BE2C (cell line): Measurements from ENCODE around the gene NPTN.

Experiments
- DNase-seq: peaks from one replicate; pipeline ENCODE4 v3.0.0-alpha.2; 2020
- H3K27me3 ChIP-seq: fragments of 250-450 bp; sonication (Bioruptor Pico); 2 replicates; pipeline ENCODE4 v1.5.1; 2020; ENCODE audit warnings: mild to moderate bottlenecking
- H3K36me3 ChIP-seq: fragments of 250-450 bp; sonication (Bioruptor Pico); 2 replicates; pipeline ENCODE4 v1.5.1; 2020; ENCODE audit warnings: mild to moderate bottlenecking
- H3K4me1 ChIP-seq: fragments of 250-450 bp; sonication (Bioruptor Pico); 2 replicates; pipeline ENCODE4 v1.5.1; 2020
- H3K4me3 ChIP-seq: 2 replicates; pipeline ENCODE4 v1.5.1; 2011; ENCODE audit warnings: low read depth, low read length
- H3K9me3 ChIP-seq: fragments of 250-450 bp; sonication (Bioruptor Pico); 2 replicates; pipeline ENCODE4 v1.5.1; 2020
- TF ChIP-seq, protein P1 (sequence below): IDR thresholded peaks from 2 replicates; pipeline ENCODE4 v1.5.1; 2012; ENCODE audit warnings: mild to moderate bottlenecking, low read depth, low read length

Gene NPTN

DNA sequence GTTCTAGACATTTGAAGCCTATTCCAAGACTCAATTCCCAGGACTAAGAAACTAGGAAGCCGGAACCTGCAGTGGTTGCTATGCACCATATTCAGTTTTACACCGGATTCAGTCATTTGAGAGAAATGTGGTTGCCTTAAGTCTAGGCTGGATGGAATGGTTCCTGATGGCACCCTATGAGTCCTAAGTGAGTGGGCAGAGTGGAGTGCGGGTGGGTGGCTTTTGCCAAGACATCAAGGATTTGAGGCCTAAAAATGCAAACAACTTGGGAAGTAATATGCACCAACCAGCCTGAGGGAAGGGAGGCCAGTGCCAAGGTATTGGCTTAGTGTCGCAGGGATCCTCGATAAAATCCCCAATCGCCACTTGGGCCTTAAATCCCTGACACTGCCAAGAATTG lies 46.8 kb upstream of the NPTN start:
- TF ChIP-seq, protein P1, sequence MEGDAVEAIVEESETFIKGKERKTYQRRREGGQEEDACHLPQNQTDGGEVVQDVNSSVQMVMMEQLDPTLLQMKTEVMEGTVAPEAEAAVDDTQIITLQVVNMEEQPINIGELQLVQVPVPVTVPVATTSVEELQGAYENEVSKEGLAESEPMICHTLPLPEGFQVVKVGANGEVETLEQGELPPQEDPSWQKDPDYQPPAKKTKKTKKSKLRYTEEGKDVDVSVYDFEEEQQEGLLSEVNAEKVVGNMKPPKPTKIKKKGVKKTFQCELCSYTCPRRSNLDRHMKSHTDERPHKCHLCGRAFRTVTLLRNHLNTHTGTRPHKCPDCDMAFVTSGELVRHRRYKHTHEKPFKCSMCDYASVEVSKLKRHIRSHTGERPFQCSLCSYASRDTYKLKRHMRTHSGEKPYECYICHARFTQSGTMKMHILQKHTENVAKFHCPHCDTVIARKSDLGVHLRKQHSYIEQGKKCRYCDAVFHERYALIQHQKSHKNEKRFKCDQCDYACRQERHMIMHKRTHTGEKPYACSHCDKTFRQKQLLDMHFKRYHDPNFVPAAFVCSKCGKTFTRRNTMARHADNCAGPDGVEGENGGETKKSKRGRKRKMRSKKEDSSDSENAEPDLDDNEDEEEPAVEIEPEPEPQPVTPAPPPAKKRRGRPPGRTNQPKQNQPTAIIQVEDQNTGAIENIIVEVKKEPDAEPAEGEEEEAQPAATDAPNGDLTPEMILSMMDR = no peak
- no peak overlapping the region for H3K4me3 ChIP-seq
- peaks cover 3% of the 10 kb centered on the region; the same call in 1 of the 2 replicates for H3K27me3 ChIP-seq
- no peak for DNase-seq
- H3K4me1 ChIP-seq = peaks cover 6% of the 10 kb centered on the region
- H3K36me3 ChIP-seq = no peaks in the 10 kb centered on the region
- H3K9me3 ChIP-seq = no peaks in the 10 kb centered on the region

DNA sequence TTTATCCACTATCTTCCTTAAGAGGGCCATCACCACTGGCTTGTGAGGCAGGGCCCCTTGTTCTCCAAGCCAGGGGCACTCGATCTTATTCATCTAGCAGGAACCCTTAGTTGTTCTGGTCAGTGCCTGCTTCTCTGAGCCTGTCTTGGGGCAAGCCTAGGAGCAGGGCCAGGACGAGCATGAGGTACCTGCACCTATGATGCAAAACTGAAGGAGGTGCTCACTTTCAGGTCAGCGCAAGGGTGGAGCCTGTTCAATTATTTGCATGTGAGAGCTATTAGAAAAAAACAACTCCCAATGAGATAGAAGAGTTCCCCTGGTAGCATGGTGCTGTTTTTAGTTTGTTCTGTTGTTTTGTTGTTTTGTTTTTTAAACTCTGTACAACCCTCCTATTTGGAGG lies 46.0 kb upstream of the NPTN start:
- no peak for DNase-seq
- H3K27me3 ChIP-seq = peaks cover 3% of the 10 kb centered on the region; the same call in 1 of the 2 replicates
- TF ChIP-seq, protein P1 = no peak
- H3K4me1 ChIP-seq = peaks cover 6% of the 10 kb centered on the region
- no peak overlapping the region for H3K4me3 ChIP-seq
- H3K9me3 ChIP-seq = no peaks in the 10 kb centered on the region
- no peaks in the 10 kb centered on the region for H3K36me3 ChIP-seq

DNA sequence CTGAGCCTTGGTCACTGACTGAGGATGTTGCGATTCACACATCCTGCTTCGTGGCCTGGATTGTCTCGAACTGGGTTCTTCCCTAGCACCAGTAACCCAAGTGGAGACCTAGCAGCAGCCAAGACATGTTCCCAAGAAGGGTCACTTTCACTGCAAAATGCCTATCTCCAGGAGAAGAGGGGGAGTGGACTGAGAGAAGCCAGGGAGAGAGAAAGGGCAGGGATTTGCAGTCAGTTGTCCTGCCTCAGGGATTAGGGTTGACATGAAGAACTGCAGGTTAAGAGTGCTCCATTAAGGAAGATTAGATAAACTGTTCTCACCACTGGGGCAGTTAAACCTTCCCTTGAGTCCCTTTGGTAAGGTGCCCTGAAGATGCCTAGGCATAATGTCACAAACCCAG lies 45.3 kb upstream of the NPTN start:
- Histone ChIP-seq H3K9me3 (no peaks in the 10 kb centered on the region), H3K36me3 (no peaks in the 10 kb centered on the region), H3K27me3 (peaks cover 1% of the 10 kb centered on the region; the same call in 1 of the 2 replicates), H3K4me1 (peaks cover 3% of the 10 kb centered on the region), H3K4me3 (no peak overlapping the region)
- no peak for DNase-seq
- TF ChIP-seq, protein P1 = no peak

DNA sequence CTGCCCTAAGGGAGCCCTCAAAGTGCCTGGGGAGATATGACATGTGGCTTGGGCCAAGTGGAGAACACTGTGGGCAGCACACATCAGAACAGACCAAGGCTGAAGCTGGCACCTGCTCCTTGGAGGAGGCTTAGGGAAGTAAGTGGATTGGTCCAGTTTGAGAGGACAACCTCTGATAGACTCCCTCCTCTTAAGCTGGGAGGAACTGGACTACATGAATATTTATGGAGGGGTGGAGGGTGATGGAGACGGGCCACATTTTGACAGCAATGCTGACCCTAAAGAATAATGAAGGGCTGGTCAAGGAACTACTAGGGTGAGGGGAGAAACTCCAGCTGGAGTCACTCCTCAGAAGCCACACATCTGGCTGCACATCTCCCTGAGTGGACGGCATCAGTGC lies 44.5 kb upstream of the NPTN start:
- no peaks in the 10 kb centered on the region for H3K36me3 ChIP-seq
- H3K9me3 ChIP-seq = no peaks in the 10 kb centered on the region
- H3K4me1 ChIP-seq = no peaks in the 10 kb centered on the region
- TF ChIP-seq, protein P1 = no peak
- DNase-seq = no peak
- H3K27me3 ChIP-seq = no peaks in the 10 kb centered on the region
- no peak overlapping the region for H3K4me3 ChIP-seq

DNA sequence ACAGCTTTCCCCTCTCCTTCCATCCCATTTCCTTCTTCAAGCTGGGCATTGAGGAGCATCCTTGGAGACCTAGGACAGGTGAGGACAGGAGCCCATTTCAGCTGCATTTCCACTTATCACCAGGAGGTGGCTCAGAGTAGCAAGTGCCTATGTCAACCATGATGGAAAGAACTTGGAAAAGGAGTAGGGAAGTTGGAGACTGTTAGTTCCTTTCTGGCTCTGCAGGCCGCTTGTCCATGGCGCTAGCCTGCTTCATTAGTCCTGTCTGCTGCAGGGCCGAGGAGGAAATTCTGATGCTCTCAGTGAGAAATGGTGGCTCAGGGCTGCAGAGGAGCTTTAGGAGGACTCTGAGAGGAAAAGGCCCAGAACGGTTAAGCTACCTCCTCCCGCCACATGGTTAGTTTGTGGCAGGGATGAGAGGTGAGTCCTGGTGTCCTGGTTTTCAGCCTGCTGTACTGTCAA lies 44.0 kb upstream of the NPTN start:
- TF ChIP-seq, protein P1 = peak; percentile 88
- no peaks in the 10 kb centered on the region for H3K36me3 ChIP-seq
- H3K27me3 ChIP-seq = no peaks in the 10 kb centered on the region
- H3K4me1 ChIP-seq = no peaks in the 10 kb centered on the region
- H3K4me3 ChIP-seq = no peak overlapping the region
- DNase-seq = peak; percentile 69
- no peaks in the 10 kb centered on the region for H3K9me3 ChIP-seq

DNA sequence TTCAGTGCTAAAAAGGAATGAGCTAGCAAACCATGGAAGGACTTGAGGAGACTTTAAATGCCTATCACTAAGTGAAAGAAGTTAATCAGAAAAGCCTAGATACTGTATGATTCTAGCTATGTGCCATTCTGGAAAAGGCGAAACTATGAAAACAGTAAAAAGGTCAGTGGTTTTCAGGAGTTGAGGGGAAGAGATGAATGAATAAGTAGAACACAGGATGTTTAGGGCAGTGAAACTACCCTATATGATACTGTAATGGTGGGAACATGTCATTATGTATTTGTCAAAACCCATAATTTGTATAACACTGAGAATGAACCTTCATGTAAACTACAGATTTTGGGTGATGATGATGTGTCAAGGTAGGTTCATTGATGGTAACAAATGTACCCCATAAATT lies 41.4 kb upstream of the NPTN start:
- TF ChIP-seq, protein P1 = no peak
- Histone ChIP-seq H3K27me3 (no peaks in the 10 kb centered on the region), H3K4me1 (no peaks in the 10 kb centered on the region), H3K9me3 (no peaks in the 10 kb centered on the region), H3K4me3 (no peak overlapping the region), H3K36me3 (no peaks in the 10 kb centered on the region)
- no peak for DNase-seq
